CD1c-positive myeloid dendritic cell (primary cell): Measurements from ENCODE around the gene MBOAT7.
"Not testable (repeated sequence)": the region's sequence is repeated elsewhere in the genome, so short reads cannot be mapped to it uniquely, and the experiment has no call there.

Source experiments
- DNase-seq: peaks from one replicate; pipeline ENCODE4 v3.0.0-alpha.2; 2016; ENCODE audit errors: extremely low spot score

MBOAT7 gene

GRCh38 chr19:54209058-54209810, 19.9 kb upstream of the MBOAT7 start:
- DNase-seq = no peak

GRCh38 chr19:54208784-54209057, 19.3 kb upstream of the MBOAT7 start:
- DNase-seq = no peak

- peak; percentile 98 for DNase-seq
Observed at GRCh38 chr19:54207983-54208783, 18.8 kb upstream of the MBOAT7 start.

- no peak for DNase-seq
Observed at GRCh38 chr19:54207676-54207982, 18.2 kb upstream of the MBOAT7 start.

- DNase-seq = peak; percentile 50
Observed at GRCh38 chr19:54207193-54207592, 17.8 kb upstream of the MBOAT7 start.

- DNase-seq = peak; percentile 29
Observed at GRCh38 chr19:54206831-54207177, 17.4 kb upstream of the MBOAT7 start.

GRCh38 chr19:54206030-54206830, 16.9 kb upstream of the MBOAT7 start:
- peak; percentile 71 for DNase-seq

- no peak for DNase-seq
Observed at GRCh38 chr19:54204767-54205468, 15.5 kb upstream of the MBOAT7 start.

GRCh38 chr19:54203151-54203611, 13.8 kb upstream of the MBOAT7 start:
- DNase-seq = no peak

- no peak for DNase-seq
Observed at GRCh38 chr19:54201980-54202379, 12.6 kb upstream of the MBOAT7 start.

- DNase-seq = no peak
Observed at GRCh38 chr19:54201172-54201701, 11.9 kb upstream of the MBOAT7 start.

GRCh38 chr19:54199401-54199800, 10.0 kb upstream of the MBOAT7 start:
- DNase-seq = no peak

- peak; percentile 55 for DNase-seq
Observed at GRCh38 chr19:54197121-54197520, 7.7 kb upstream of the MBOAT7 start.

- no peak for DNase-seq
Observed at GRCh38 chr19:54196536-54196935, 7.2 kb upstream of the MBOAT7 start.

- DNase-seq = not testable (repeated sequence)
Observed at GRCh38 chr19:54194463-54194862, 5.1 kb upstream of the MBOAT7 start.

- DNase-seq = no peak
Observed at GRCh38 chr19:54193011-54193410, 3.6 kb upstream of the MBOAT7 start.

GRCh38 chr19:54191811-54192453, 2.6 kb upstream of the MBOAT7 start:
- no peak for DNase-seq

- DNase-seq = peak; percentile 93
Observed at GRCh38 chr19:54191011-54191810, 1.8 kb upstream of the MBOAT7 start, which contains the start of gene TSEN34. Gene TSEN34 (plus strand): TSS chr19:54191308. CDS start chr19:54191365, 57 bp downstream.

- peak; percentile 100 for DNase-seq
Observed at GRCh38 chr19:54190503-54191010, 1.2 kb upstream of the MBOAT7 start.
